CD4-positive, alpha-beta T cell (primary cell): Measurements from ENCODE around the gene TMEM38A. TPM values are rescaled to one million over a fixed set of nuclear protein-coding genes. Genes with fewer than 3 reads are reported as not detected.

Experiments
- ATAC-seq: fragments of 200-7000 bp; cut with Tn5 transposase; one replicate; pipeline ENCODE4 v1.10.0; 2022; ENCODE audit warnings: mild to moderate bottlenecking; ENCODE audit not compliant: poor library complexity
- CTCF ChIA-PET: fragments of 350-600 bp; sonication (Branson Sonifier 250); formaldehyde crosslinking; loops from one replicate; lab custom pipeline; 2021; ENCODE audit warnings: antibody characterized with exemption, inconsistent platforms; lab: Charles Lee
- POLR2A ChIA-PET: fragments of 350-600 bp; sonication (Branson Sonifier 250); formaldehyde crosslinking; loops from one replicate; lab custom pipeline; 2021; ENCODE audit warnings: antibody characterized with exemption, inconsistent platforms; lab: Charles Lee
- DNase-seq, 14 experiments: peaks; one replicate each; pipeline ENCODE4 v3.0.0-alpha.2; 2013 to 2020; ENCODE audit warnings: mixed read lengths in 2 of 14
- H3K27ac ChIP-seq, 2 donors: one replicate each; pipeline versions ENCODE4 v1.5.1 to v1.7.0; 2013; ENCODE audit warnings: low read length in 2 of 2, low read depth in 1 of 2, mild to moderate bottlenecking in 1 of 2
- H3K27me3 ChIP-seq, 2 experiments: 1 replicate in 1 of 2; 2 replicates in 1 of 2; pipeline versions ENCODE4 v1.6.1 to v1.7.0; 2013; ENCODE audit warnings: low read length in 2 of 2, control low read depth in 1 of 2, mild to moderate bottlenecking in 1 of 2, moderate library complexity in 1 of 2; ENCODE audit not compliant: insufficient read depth in 2 of 2, control insufficient read depth in 1 of 2
- H3K36me3 ChIP-seq: one replicate; pipeline ENCODE4 v1.6.1; 2013; ENCODE audit warnings: low read length, control low read depth; ENCODE audit not compliant: insufficient read depth
- H3K4me1 ChIP-seq: one replicate; pipeline ENCODE4 v1.6.1; 2013; ENCODE audit warnings: low read length, control low read depth; ENCODE audit not compliant: insufficient read depth
- H3K4me3 ChIP-seq: one replicate; pipeline ENCODE4 v1.5.1; 2013; ENCODE audit warnings: mild to moderate bottlenecking, low read length, moderate library complexity
- H3K9me3 ChIP-seq, 2 experiments: 1 replicate in 1 of 2; 2 replicates in 1 of 2; pipeline versions ENCODE4 v1.6.1 to v1.7.0; 2013; ENCODE audit warnings: low read length in 2 of 2, mild to moderate bottlenecking in 2 of 2, control low read depth in 1 of 2, moderate library complexity in 1 of 2; ENCODE audit not compliant: control insufficient read depth in 1 of 2, insufficient read depth in 1 of 2
- H3K27ac Mint-ChIP-seq: one replicate; pipeline ENCODE4 v1.8.0; 2020; ENCODE audit warnings: mixed read lengths
- H3K27me3 Mint-ChIP-seq: one replicate; pipeline ENCODE4 v1.8.0; 2021; ENCODE audit warnings: mixed read lengths
- H3K36me3 Mint-ChIP-seq: one replicate; pipeline ENCODE4 v1.8.0; 2021; ENCODE audit warnings: low read depth, mixed read lengths
- H3K4me1 Mint-ChIP-seq: one replicate; pipeline ENCODE4 v1.8.0; 2021; ENCODE audit warnings: low read depth, mixed read lengths
- H3K4me3 Mint-ChIP-seq: one replicate; pipeline ENCODE4 v1.8.0; 2020; ENCODE audit warnings: mild to moderate bottlenecking, mixed read lengths
- H3K9me3 Mint-ChIP-seq: one replicate; pipeline ENCODE4 v1.8.0; 2020; ENCODE audit warnings: mixed read lengths
- CTCF ChIP-seq: fragments of 200-600 bp; IDR thresholded peaks from one replicate; pipeline ENCODE4 v1.8.0; 2022; ENCODE audit warnings: antibody characterized with exemption, mild to moderate bottlenecking
- intact Hi-C, 2 experiments: fragments of 100-400 bp; cut with DNase I in 1 of 2; cut with micrococcal nuclease in 1 of 2; formaldehyde crosslinking; loops; one replicate each; pipeline versions ENCODE4 v1.15.1 to v1.9.0; 2023 to 2025; cut with DNase I, micrococcal nuclease
- total RNA-seq, 174 experiments: library from RNA in 2 of 174; stranded (reverse) in 2 of 174; gene quantifications; one replicate each; pipeline ENCODE4 v1.2.3 and lab custom pipeline; 2021 to 2026

Gene TMEM38A
- total RNA-seq, 2 experiments from 2014 or later, result 0.59 TPM; not detected in 1

GRCh38 chr19:16641695-16642094 lies 19.2 kb upstream of the TMEM38A start:
- POLR2A ChIA-PET, result no interaction called here
- Mint-ChIP-seq H3K27ac (no peak overlapping the region), H3K4me1 (peaks cover 17% of the 10 kb centered on the region), H3K36me3 (peaks cover 91% of the 10 kb centered on the region), H3K9me3 (no peaks in the 10 kb centered on the region), H3K4me3 (no peak overlapping the region), H3K27me3 (no peaks in the 10 kb centered on the region)
- CTCF ChIA-PET, result no interaction called here
- Histone ChIP-seq H3K27me3 (no peaks in the 10 kb centered on the region), H3K4me1 (peaks cover 2% of the 10 kb centered on the region), H3K27ac (no peak overlapping the region), H3K4me3 (no peak overlapping the region), H3K9me3 (no peaks in the 10 kb centered on the region), H3K36me3 (peaks cover 78% of the 10 kb centered on the region)
- TF ChIP-seq CTCF, result no peak
- intact Hi-C loops, result no loop called here
- ATAC-seq, result no peak
- no peak for DNase-seq

- Mint-ChIP-seq H3K27me3 (no peaks in the 10 kb centered on the region), H3K4me3 (no peak overlapping the region), H3K9me3 (no peaks in the 10 kb centered on the region), H3K4me1 (peaks cover 16% of the 10 kb centered on the region), H3K27ac (no peak overlapping the region), H3K36me3 (peaks cover 96% of the 10 kb centered on the region)
- peaks cover 3% of the 10 kb centered on the region for H3K4me1 ChIP-seq
- no peak for TF ChIP-seq CTCF
- no peaks in the 10 kb centered on the region for H3K9me3 ChIP-seq
- DNase-seq, result no peak
- H3K36me3 ChIP-seq, result peaks cover 68% of the 10 kb centered on the region
- no peaks in the 10 kb centered on the region for H3K27me3 ChIP-seq
- CTCF ChIA-PET, result no interaction called here
- H3K4me3 ChIP-seq, result no peak overlapping the region
- intact Hi-C loops, result no loop called here
- H3K27ac ChIP-seq, result no peak overlapping the region
- no peak for ATAC-seq
- POLR2A ChIA-PET, result interaction anchor here (1.1 kb wide), 1 partner anchor 15 kb away, joined by 3 read pairs; no protein-coding TSS in a partner anchor
Measured at GRCh38 chr19:16645140-16645539, 15.8 kb upstream of the TMEM38A start.

GRCh38 chr19:16649734-16650133 lies 11.2 kb upstream of the TMEM38A start:
- H3K27me3 Mint-ChIP-seq, result no peaks in the 10 kb centered on the region
- intact Hi-C loops, result no loop called here
- ATAC-seq (no peak), DNase-seq (no peak)
- no peaks in the 10 kb centered on the region for H3K9me3 Mint-ChIP-seq
- H3K27ac ChIP-seq, result no peak overlapping the region
- H3K36me3 ChIP-seq, result peaks cover 69% of the 10 kb centered on the region
- ChIA-PET CTCF (interaction anchor here (0.6 kb wide), 1 partner anchor 29 kb away, joined by 3 read pairs; no protein-coding TSS in a partner anchor), POLR2A (interaction anchor here (0.8 to 1.5 kb wide), 3 partner anchors 10 to 154 kb away, joined by 3 to 4 read pairs (median 3); partner anchors contain the start of genes C19orf44, CALR3 and SMIM7)
- H3K4me1 ChIP-seq, result peaks cover 3% of the 10 kb centered on the region
- H3K27ac Mint-ChIP-seq, result peak overlapping the region; percentile 21
- H3K36me3 Mint-ChIP-seq, result peaks cover 94% of the 10 kb centered on the region
- peaks cover 22% of the 10 kb centered on the region for H3K4me1 Mint-ChIP-seq
- no peak overlapping the region for H3K4me3 ChIP-seq
- no peak for TF ChIP-seq CTCF
- H3K27me3 ChIP-seq, result no peaks in the 10 kb centered on the region
- H3K4me3 Mint-ChIP-seq, result no peak overlapping the region
- H3K9me3 ChIP-seq, result no peaks in the 10 kb centered on the region
